BJ (cell line): ENCODE results near the gene DGKD. TPM values are rescaled to one million over a fixed set of nuclear protein-coding genes. Genes with fewer than 3 reads are reported as not detected.

Experiments
- CTCF ChIA-PET: fragments of 350-600 bp; formaldehyde crosslinking; extraction: SDS; loops from one replicate; lab custom pipeline; 2021; ENCODE audit warnings: antibody characterized with exemption, inconsistent platforms; lab: Yijun Ruan, JAX
- POLR2A ChIA-PET: fragments of 300-600 bp; sonication (Branson Sonifier 250); formaldehyde crosslinking; extraction: SDS; loops from one replicate; lab custom pipeline; 2021; ENCODE audit warnings: antibody characterized with exemption; lab: Charles Lee
- DNase-seq: peaks from one replicate; pipeline ENCODE4 v3.0.0-alpha.2; 2011; ENCODE audit warnings: low read depth
- H3K27me3 ChIP-seq: 2 replicates; pipeline ENCODE4 v1.6.0; 2011; ENCODE audit warnings: low read length; ENCODE audit not compliant: control insufficient read depth, insufficient read depth
- H3K36me3 ChIP-seq: 2 replicates; pipeline ENCODE4 v1.5.1; 2011; ENCODE audit warnings: low read length; ENCODE audit not compliant: control insufficient read depth, insufficient read depth
- H3K4me3 ChIP-seq: 2 replicates; pipeline ENCODE4 v1.5.1; 2011; ENCODE audit warnings: low read depth, mild to moderate bottlenecking, control low read depth, low read length
- polyA plus RNA-seq: library from polyadenylated mRNA; depleted of rRNA; stranded (reverse); fragments of >200 nt; gene quantifications from 2 replicates; pipeline ENCODE4 v1.2.3, GENCODE V29; 2011
- TF ChIP-seq, protein P1 (sequence below): IDR thresholded peaks from 2 replicates; pipeline ENCODE4 v1.5.1; 2011; ENCODE audit warnings: low read depth, mild to moderate bottlenecking, control low read depth, inconsistent platforms, low read length, moderate library complexity; ENCODE audit not compliant: insufficient read depth

The DGKD gene
- polyA plus RNA-seq, 1 experiment: 8.5 TPM

DNA sequence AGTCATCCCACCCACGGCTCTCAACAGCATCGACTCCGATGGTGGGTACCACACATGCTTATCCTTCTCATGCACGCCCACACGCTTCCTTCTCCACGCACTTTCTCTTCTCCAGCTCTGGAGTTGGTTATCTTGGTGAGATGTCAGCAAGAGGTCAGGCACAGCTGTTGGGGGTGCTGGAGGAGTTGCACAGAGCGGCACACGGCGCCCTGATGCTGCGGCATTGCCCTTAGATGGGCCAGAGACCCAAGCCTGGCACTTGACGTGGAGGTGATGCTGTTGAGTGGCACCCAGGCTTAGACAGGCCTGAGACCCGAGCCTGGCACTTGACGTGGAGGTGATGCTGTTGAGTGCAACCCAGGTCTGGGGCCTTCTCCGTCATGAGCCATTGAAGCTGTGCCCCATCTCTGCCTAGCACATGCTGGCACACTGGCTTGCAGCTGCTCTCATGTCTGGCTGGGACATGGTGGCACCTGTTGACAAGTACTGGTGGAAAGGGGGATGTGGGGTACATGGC is 83.2 kb downstream of the DGKD start:
- Histone ChIP-seq H3K36me3 (peaks cover 17% of the 10 kb centered on the region), H3K4me3 (no peak overlapping the region), H3K27me3 (no peaks in the 10 kb centered on the region)
- ChIA-PET POLR2A (interaction anchor here (0.6 kb wide), 1 partner anchor 16 kb away, joined by 3 read pairs; no protein-coding TSS in a partner anchor), CTCF (interaction anchor here (0.5 to 2.5 kb wide), 4 partner anchors 11 to 270 kb away, joined by 3 to 12 read pairs (median 7); no protein-coding TSS in a partner anchor)
- TF ChIP-seq, protein P1, sequence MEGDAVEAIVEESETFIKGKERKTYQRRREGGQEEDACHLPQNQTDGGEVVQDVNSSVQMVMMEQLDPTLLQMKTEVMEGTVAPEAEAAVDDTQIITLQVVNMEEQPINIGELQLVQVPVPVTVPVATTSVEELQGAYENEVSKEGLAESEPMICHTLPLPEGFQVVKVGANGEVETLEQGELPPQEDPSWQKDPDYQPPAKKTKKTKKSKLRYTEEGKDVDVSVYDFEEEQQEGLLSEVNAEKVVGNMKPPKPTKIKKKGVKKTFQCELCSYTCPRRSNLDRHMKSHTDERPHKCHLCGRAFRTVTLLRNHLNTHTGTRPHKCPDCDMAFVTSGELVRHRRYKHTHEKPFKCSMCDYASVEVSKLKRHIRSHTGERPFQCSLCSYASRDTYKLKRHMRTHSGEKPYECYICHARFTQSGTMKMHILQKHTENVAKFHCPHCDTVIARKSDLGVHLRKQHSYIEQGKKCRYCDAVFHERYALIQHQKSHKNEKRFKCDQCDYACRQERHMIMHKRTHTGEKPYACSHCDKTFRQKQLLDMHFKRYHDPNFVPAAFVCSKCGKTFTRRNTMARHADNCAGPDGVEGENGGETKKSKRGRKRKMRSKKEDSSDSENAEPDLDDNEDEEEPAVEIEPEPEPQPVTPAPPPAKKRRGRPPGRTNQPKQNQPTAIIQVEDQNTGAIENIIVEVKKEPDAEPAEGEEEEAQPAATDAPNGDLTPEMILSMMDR: no peak
- DNase-seq: no peak

GRCh38 chr2:233438573-233439147 is 84.4 kb downstream of the DGKD start:
- DNase-seq: no peak
- H3K36me3 ChIP-seq: peaks cover 17% of the 10 kb centered on the region
- ChIA-PET CTCF (interaction anchor here (0.7 to 2.1 kb wide), 4 partner anchors 9 to 37 kb away, joined by 3 to 10 read pairs (median 4); no protein-coding TSS in a partner anchor), POLR2A (no interaction called here)
- no peaks in the 10 kb centered on the region for H3K27me3 ChIP-seq
- H3K4me3 ChIP-seq: no peak overlapping the region
- TF ChIP-seq, protein P1: no peak

GRCh38 chr2:233439191-233439590 is 84.9 kb downstream of the DGKD start:
- CTCF ChIA-PET: interaction anchor here (1.2 to 2.0 kb wide), 3 partner anchors 10 to 36 kb away, joined by 5 to 9 read pairs (median 6); no protein-coding TSS in a partner anchor
- H3K4me3 ChIP-seq: no peak overlapping the region
- TF ChIP-seq, protein P1: no peak
- DNase-seq: no peak
- POLR2A ChIA-PET: no interaction called here
- peaks cover 18% of the 10 kb centered on the region for H3K36me3 ChIP-seq
- no peaks in the 10 kb centered on the region for H3K27me3 ChIP-seq

GRCh38 chr2:233440314-233440713 is 86.0 kb downstream of the DGKD start:
- ChIA-PET CTCF (interaction anchor here (1.2 to 2.0 kb wide), 2 partner anchors 9 to 37 kb away, joined by 6 to 9 read pairs; no protein-coding TSS in a partner anchor), POLR2A (no interaction called here)
- no peak for DNase-seq
- peaks cover 20% of the 10 kb centered on the region for H3K36me3 ChIP-seq
- no peaks in the 10 kb centered on the region for H3K27me3 ChIP-seq
- TF ChIP-seq, protein P1: no peak
- no peak overlapping the region for H3K4me3 ChIP-seq

GRCh38 chr2:233440714-233441113 is 86.4 kb downstream of the DGKD start:
- H3K27me3 ChIP-seq: no peaks in the 10 kb centered on the region
- ChIA-PET CTCF (interaction anchor here (1.2 to 2.0 kb wide), 2 partner anchors 8 to 37 kb away, joined by 6 to 9 read pairs; no protein-coding TSS in a partner anchor), POLR2A (interaction anchor here (0.6 kb wide), 1 partner anchor 125 kb away, joined by 6 read pairs; no protein-coding TSS in a partner anchor)
- H3K36me3 ChIP-seq: peaks cover 18% of the 10 kb centered on the region
- TF ChIP-seq, protein P1: no peak
- no peak for DNase-seq
- H3K4me3 ChIP-seq: no peak overlapping the region
